ENCODE results near the gene RBKS.

- TF ChIP-seq POLR2A (IDR thresholded peaks at IDR 0.05) (no peak), CTCF (IDR thresholded peaks at IDR 0.05) (no peak)
These were observed 51.7 kb downstream of the RBKS start for GRCh38 chr2:27838502-27838901.
